NK-92 (cell line): Measurements from ENCODE around the gene CCT3.
"Not testable (repeated sequence)": the region's sequence is repeated elsewhere in the genome, so short reads cannot be mapped to it uniquely, and the experiment has no call there.

Experiments used
- DNase-seq: peaks from one replicate; lab custom pipeline; 2025; ENCODE audit not compliant: unreplicated experiment; lab: John Stamatoyannopoulos, UW

The CCT3 gene

DNA sequence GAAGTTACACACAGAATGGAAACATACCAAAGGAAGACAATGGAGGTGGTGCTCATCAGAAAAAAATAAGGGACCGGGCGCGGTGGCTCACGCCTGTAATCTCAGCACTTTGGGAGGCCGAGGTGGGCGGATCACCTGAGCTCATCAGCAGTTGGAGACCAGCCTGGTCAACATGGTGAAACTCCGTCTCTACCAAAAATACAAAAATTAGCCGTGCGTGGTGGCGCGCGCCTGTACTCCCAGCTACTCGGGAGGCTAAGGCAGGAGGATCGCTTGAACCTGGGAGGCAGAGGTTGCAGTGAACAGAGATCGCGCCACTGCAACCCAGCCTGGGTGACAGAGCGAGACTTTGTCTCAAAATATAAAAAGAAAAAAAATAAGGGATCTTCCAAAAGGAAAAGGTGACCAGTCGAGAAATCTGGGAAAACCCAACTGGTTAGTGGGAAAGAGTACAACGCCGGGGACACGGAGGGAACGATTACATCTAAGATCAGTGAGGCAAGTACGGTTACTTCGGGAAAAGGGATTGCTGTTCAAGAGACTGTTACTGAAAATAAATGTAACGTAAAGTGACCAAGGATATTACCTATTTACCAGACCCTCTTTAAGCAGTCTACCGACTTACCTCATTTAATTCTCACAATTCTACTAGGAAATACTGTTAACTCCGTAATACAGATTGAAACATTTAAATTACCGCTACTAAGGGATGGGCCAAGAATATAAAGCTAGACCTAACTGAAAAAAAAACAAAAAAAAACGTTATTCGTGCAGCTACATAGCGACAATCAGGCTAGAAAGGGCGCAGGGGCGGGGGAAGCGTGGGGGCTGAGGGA is 822 bp downstream of the CCT3 start:
- DNase-seq, result no peak

DNA sequence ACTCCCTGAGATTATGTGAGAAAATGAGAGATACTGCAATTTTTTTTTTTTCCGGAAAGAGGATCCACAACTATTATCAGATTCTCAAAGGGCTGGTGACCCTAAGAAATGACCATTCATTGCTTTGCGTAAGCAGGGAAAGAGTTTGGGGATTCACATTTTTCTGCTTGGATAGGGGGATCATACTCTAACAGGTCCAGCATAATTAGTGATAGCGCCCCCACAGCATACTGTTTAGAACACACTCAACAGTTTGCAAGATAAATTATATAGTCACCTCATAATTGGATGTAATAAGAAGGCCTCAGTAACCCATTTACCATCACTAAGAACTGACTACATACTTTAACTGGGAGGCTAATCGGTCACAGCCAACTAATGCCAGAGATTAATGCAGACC is 1.9 kb downstream of the CCT3 start:
- DNase-seq, result no peak

- DNase-seq, result not testable (repeated sequence)
These were observed 14.9 kb downstream of the CCT3 start for GRCh38 chr1:156323179-156323578.

DNA sequence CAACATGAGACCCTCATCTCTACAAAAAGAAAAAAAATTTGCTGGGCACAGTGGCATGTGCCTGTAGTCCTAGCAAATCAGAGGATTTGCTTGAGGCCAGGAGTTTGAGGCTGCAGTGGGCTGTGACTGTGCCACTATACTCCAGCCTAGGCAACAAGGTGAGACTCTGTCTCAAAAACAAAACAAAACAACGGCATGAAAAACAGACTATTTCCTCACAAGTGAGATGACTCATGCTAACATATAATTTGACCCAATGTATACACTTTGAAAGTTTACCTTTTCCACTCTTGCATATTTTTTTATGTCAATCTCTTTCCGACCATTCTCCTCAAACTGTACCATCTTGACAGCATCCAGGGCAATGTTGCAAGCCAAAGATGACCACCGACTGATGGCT is 17.5 kb downstream of the CCT3 start:
- DNase-seq, result no peak

DNA sequence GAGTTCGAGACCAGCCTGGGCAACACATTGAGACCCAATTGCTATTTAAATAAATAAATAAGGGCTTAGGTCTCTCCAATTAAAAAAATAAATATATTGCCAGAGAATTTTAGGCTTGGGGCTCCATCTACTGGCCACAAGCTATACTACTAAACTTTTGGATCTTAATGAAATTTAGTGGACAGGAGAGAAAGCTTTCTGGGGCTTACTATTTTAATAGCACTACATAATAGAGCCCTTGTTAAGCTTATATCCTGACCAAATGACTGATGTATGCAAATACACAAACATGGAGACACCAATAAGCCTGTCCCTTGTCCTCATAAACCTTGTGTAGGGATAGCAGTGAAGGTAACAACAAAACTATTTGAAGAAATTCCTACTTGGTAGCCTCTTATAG is 18.4 kb downstream of the CCT3 start:
- no peak for DNase-seq

DNA sequence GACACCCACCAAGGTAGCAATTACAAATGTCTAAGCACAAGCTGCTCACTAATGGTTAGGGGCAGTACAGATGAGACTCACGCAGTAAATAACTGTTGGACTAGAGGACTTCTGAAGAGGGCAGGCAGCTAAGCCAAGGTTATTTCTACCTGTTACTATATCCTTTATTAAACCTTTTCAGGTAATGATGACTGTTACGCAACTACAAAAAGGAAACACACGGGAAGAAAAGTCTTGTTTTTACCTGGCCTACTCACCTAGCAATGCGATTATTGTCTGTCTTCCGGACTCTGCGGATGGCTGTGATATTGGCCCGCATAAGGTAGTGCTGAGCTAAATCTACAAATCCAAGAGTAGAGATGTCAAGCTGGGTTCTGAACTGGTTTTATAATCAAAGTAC is 21.2 kb downstream of the CCT3 start:
- no peak for DNase-seq

DNA sequence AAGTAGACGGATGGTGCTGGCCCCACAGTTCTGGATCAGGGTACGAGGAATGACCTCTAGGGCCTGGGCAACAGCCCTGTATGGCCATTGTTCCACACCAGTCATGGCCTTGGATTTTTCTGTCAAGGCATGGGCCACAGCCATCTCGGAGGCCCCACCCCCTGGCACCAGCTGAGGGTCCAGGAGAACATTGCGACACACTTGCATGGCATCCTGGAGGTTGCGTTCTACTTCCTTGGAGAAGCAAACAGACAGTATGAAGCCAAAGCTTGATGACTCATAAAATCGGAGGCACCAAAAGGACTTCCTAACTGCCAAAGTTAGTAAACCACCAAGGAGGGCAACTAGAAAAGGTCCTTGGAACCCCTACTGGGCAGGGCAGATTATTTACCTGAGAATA is 27.1 kb downstream of the CCT3 start:
- DNase-seq, result no peak

- DNase-seq, result no peak
These were observed 30.0 kb downstream of the CCT3 start for GRCh38 chr1:156308078-156308477.

DNA sequence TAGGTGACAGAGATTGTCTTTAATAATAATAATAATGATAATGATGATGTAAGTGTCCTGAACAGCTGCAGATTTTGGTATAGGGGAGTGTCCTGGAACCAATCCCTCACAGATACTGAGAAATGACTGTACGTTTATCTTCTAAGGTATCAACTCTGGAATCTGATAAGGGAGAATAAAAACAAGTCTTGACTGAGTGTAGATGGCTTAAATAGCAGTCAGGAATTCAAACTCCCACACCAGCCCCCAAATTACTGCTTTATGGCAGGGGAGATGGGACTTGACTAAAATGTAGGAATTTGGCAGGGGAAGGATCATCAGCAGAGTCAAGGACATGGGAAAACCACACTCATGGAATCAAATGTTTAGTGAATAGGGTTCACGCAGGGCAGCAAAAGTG is 32.9 kb downstream of the CCT3 start:
- DNase-seq, result no peak

- DNase-seq, result no peak
These were observed 34.9 kb downstream of the CCT3 start for GRCh38 chr1:156303241-156303640.

- DNase-seq, result no peak
These were observed 39.2 kb downstream of the CCT3 start, which contains the start of gene VHLL for GRCh38 chr1:156298852-156299357. Gene VHLL, minus strand, starts transcription at chr1:156299307. Its CDS starts 118 bp downstream, at chr1:156299189.

GRCh38 chr1:156295391-156295947 is 42.6 kb downstream of the CCT3 start, which contains the start of gene GLMP:
Gene GLMP, minus strand, starts transcription at chr1:156295679. Its CDS starts 34 bp downstream, at chr1:156295645.
- DNase-seq, result no peak

- DNase-seq, result no peak
These were observed 44.2 kb downstream of the CCT3 start for GRCh38 chr1:156293895-156294294.

DNA sequence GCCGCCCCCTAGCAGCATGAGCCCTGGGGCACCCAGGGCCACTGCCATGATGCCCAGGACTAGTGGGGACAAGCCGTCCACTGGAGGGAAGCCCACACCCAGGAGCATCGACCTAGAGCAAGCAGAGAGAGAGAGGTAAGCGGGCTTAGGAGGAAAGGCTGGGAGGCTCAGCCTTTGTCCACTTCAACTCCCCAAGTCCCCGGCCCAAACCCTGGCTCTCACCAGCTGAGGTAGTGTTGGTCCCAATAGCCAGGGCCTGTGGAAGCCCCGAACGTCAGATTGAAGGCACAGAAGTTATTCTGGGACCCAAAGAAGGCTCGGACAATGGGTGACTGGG is 45.0 kb downstream of the CCT3 start:
- DNase-seq, result no peak

GRCh38 chr1:156291226-156292061 is 46.6 kb downstream of the CCT3 start:
- no peak for DNase-seq

GRCh38 chr1:156289857-156290256 is 48.2 kb downstream of the CCT3 start:
- no peak for DNase-seq

- no peak for DNase-seq
These were observed 52.0 kb downstream of the CCT3 start for GRCh38 chr1:156286061-156286460.

DNA sequence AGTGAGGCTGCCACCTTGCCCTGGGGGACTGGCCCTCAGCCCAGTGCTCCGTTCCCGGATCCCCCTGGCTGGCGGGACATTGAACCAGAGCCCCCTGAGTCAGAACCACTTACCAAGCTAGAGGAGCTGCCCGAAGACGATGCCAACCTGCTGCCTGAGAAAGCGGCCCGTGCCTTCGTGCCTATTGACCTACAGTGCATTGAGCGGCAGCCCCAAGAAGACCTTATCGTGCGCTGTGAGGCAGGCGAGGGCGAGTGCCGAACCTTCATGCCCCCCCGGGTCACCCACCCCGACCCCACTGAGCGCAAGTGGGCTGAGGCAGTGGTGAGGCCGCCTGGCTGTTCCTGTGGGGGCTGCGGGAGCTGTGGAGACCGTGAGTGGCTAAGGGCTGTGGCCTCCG is 52.7 kb downstream of the CCT3 start:
- DNase-seq, result no peak

GRCh38 chr1:156284757-156285156 is 53.3 kb downstream of the CCT3 start:
- DNase-seq, result no peak

- no peak for DNase-seq
These were observed 54.0 kb downstream of the CCT3 start, which contains the start of gene TMEM79 for GRCh38 chr1:156284112-156284511. Gene TMEM79, plus strand, starts transcription at chr1:156284325. Its CDS starts 902 bp downstream, at chr1:156285227.

- DNase-seq, result no peak
These were observed 54.6 kb downstream of the CCT3 start for GRCh38 chr1:156283521-156283920.
